HL-60 (cell line): ENCODE results near the gene TSSK2.

ENCODE experiments used
- CTCF ChIP-seq: IDR thresholded peaks from one replicate; pipeline ENCODE4 v1.5.1; 2011; ENCODE audit warnings: low read length, control low read depth, inconsistent platforms; ENCODE audit not compliant: insufficient read depth
- SPI1 ChIP-seq: IDR thresholded peaks from 2 replicates; pipeline ENCODE4 v1.6.1; 2012; ENCODE audit warnings: low read depth, mild to moderate bottlenecking, borderline replicate concordance

GRCh38 chr22:19122143-19122751, 8.9 kb upstream of the TSSK2 start, which contains the start of gene DGCR2:
- TF ChIP-seq CTCF (no peak), SPI1 (no peak)
